ENCODE measurements around the gene SHISA9. TPM values are rescaled to one million over a fixed set of nuclear protein-coding genes. Genes with fewer than 3 reads are reported as not detected.

The SHISA9 gene
- total RNA-seq, 1 experiment from 2014 or later: 7.3 TPM

GRCh38 chr16:13176711-13177110 lies 275.3 kb downstream of the SHISA9 start:
- DNase-seq (ENCODE audit: low spot score): peak; percentile 48

- DNase-seq (ENCODE audit: low spot score): no peak
These were observed 276.9 kb downstream of the SHISA9 start for GRCh38 chr16:13178318-13178717.

- no peak for DNase-seq (ENCODE audit: low spot score)
These were observed 280.0 kb downstream of the SHISA9 start for GRCh38 chr16:13181432-13181831.

- no peak for DNase-seq (ENCODE audit: low spot score)
These were observed 285.4 kb downstream of the SHISA9 start for GRCh38 chr16:13186813-13187212.

- no peak for DNase-seq (ENCODE audit: low spot score)
These were observed 287.9 kb downstream of the SHISA9 start for GRCh38 chr16:13189250-13189649.

GRCh38 chr16:13193721-13194120 lies 292.3 kb downstream of the SHISA9 start:
- DNase-seq (ENCODE audit: low spot score): no peak

- DNase-seq (ENCODE audit: low spot score): no peak
These were observed 293.4 kb downstream of the SHISA9 start for GRCh38 chr16:13194766-13195165.

GRCh38 chr16:13203725-13204124 lies 302.3 kb downstream of the SHISA9 start:
- no peak for DNase-seq (ENCODE audit: low spot score)

- DNase-seq (ENCODE audit: low spot score): no peak
These were observed 304.0 kb downstream of the SHISA9 start for GRCh38 chr16:13205352-13205751.

GRCh38 chr16:13206606-13207005 lies 305.2 kb downstream of the SHISA9 start:
- no peak for DNase-seq (ENCODE audit: low spot score)

GRCh38 chr16:13207151-13207550 lies 305.8 kb downstream of the SHISA9 start:
- no peak for DNase-seq (ENCODE audit: low spot score)

GRCh38 chr16:13223666-13224065 lies 322.3 kb downstream of the SHISA9 start:
- DNase-seq (ENCODE audit: low spot score): no peak

GRCh38 chr16:13229039-13229438 lies 327.6 kb downstream of the SHISA9 start:
- DNase-seq (ENCODE audit: low spot score): no peak

GRCh38 chr16:13231365-13231764 lies 330.0 kb downstream of the SHISA9 start:
- DNase-seq (ENCODE audit: low spot score): peak; percentile 41

GRCh38 chr16:13234999-13235398 lies 333.6 kb downstream of the SHISA9 start:
- DNase-seq (ENCODE audit: low spot score): no peak

GRCh38 chr16:13236308-13236707 lies 334.9 kb downstream of the SHISA9 start:
- no peak for DNase-seq (ENCODE audit: low spot score)

GRCh38 chr16:13238182-13238581 lies 336.8 kb downstream of the SHISA9 start:
- no peak for DNase-seq (ENCODE audit: low spot score)

- DNase-seq (ENCODE audit: low spot score): no peak
These were observed 340.8 kb downstream of the SHISA9 start for GRCh38 chr16:13242201-13242600.

- DNase-seq (ENCODE audit: low spot score): no peak
These were observed 343.4 kb downstream of the SHISA9 start for GRCh38 chr16:13244770-13245169.

- DNase-seq (ENCODE audit: low spot score): no peak
These were observed 344.4 kb downstream of the SHISA9 start for GRCh38 chr16:13245713-13246377.

- no peak for DNase-seq (ENCODE audit: low spot score)
These were observed 353.7 kb downstream of the SHISA9 start for GRCh38 chr16:13254998-13255614.

GRCh38 chr16:13262270-13263090 lies 361.1 kb downstream of the SHISA9 start:
- no peak for DNase-seq (ENCODE audit: low spot score)
